ENCODE results near the gene TCF12.

GRCh38 chr15:57091636-57092035 is 173.2 kb downstream of the TCF12 start:
- TF ChIP-seq MAX (IDR thresholded peaks at IDR 0.05) (no peak), CREB1 (IDR thresholded peaks at IDR 0.05; ENCODE audit: low read depth) (no peak), REST (IDR thresholded peaks at IDR 0.05; ENCODE audit: low read depth) (no peak), TAF1 (IDR thresholded peaks at IDR 0.05; ENCODE audit: low read depth) (no peak), RAD21 (IDR thresholded peaks at IDR 0.05; ENCODE audit: low read depth) (no peak), NFIC (IDR thresholded peaks at IDR 0.05) (no peak), TCF12 (IDR thresholded peaks at IDR 0.05; ENCODE audit: low read depth) (no peak), FOXM1 (IDR thresholded peaks at IDR 0.05; ENCODE audit: borderline replicate concordance, low read depth) (no peak)
